K562 (cell line): ENCODE data around the gene HEPACAM. TPM values are rescaled to one million over a fixed set of nuclear protein-coding genes. Genes with fewer than 3 reads are reported as not detected.

Experiments used
- ATF1 ChIP-seq, 2 experiments: fragments of 450-650 bp in 1 of 2; IDR thresholded peaks; 2 replicates each; pipeline ENCODE4 v1.6.1; 2016; ENCODE audit warnings: missing compliant biosample characterization in 1 of 2, missing genetic modification characterization in 1 of 2
- ATF7 ChIP-seq: fragments of 450-650 bp; IDR thresholded peaks from 2 replicates; pipeline ENCODE4 v1.7.1; 2014; ENCODE audit warnings: mild to moderate bottlenecking, moderate library complexity
- E2F5 ChIP-seq: sonication (generic); formaldehyde crosslinking; IDR thresholded peaks from 2 replicates; pipeline ENCODE4 v1.8.0; 2022; ENCODE audit warnings: mild to moderate bottlenecking, missing genetic modification reagents
- ETS1 ChIP-seq: conservative IDR thresholded peaks from 2 replicates; pipeline ENCODE4 v1.6.1; 2011; ENCODE audit warnings: low read depth, mild to moderate bottlenecking, low read length; ENCODE audit not compliant: control insufficient read depth
- FOXM1 ChIP-seq, 2 experiments: fragments of 450-650 bp in 1 of 2; sonication (generic) in 1 of 2; formaldehyde crosslinking in 1 of 2; IDR thresholded peaks; 2 replicates each; pipeline versions ENCODE4 v1.6.1 to v1.9.0; 2017 to 2022; ENCODE audit warnings: low read depth in 2 of 2, mild to moderate bottlenecking in 2 of 2, missing genetic modification reagents in 1 of 2, moderate library complexity in 1 of 2
- HMGXB4 ChIP-seq: sonication (generic); formaldehyde crosslinking; IDR thresholded peaks from 2 replicates; pipeline ENCODE4 v1.8.1; 2023; ENCODE audit warnings: mild to moderate bottlenecking, missing genetic modification reagents
- MYNN ChIP-seq, 2 experiments: sonication (generic); formaldehyde crosslinking in 1 of 2; IDR thresholded peaks; 2 replicates each; pipeline versions ENCODE4 v1.5.0 to v1.6.1; 2016 to 2020; ENCODE audit warnings: antibody characterized with exemption in 1 of 2, missing genetic modification reagents in 1 of 2
- PCBP1 ChIP-seq: fragments of 200-400 bp; formaldehyde crosslinking; IDR thresholded peaks from 2 replicates; pipeline ENCODE4 v1.6.1; 2018; ENCODE audit warnings: mild to moderate bottlenecking, low read depth, low read length; ENCODE audit not compliant: poor library complexity, severe bottlenecking
- PHB2 ChIP-seq: fragments of 450-650 bp; IDR thresholded peaks from 2 replicates; pipeline ENCODE4 v1.6.1; 2017; ENCODE audit warnings: low read depth
- RCOR1 ChIP-seq, 2 experiments: IDR thresholded peaks; 2 replicates each; pipeline ENCODE4 v1.6.1; 2012; ENCODE audit warnings: low read depth in 2 of 2, low read length in 2 of 2, borderline replicate concordance in 1 of 2, improper control_type of control experiment in 1 of 2
- SFPQ ChIP-seq: fragments of 200-400 bp; formaldehyde crosslinking; IDR thresholded peaks from 2 replicates; pipeline ENCODE4 v1.6.1; 2017; ENCODE audit warnings: mild to moderate bottlenecking, low read depth, low read length, moderate library complexity
- SNAPC5 ChIP-seq: fragments of 250-450 bp; sonication (Bioruptor Pico); IDR thresholded peaks from 2 replicates; pipeline ENCODE4 v1.8.0; 2021; ENCODE audit warnings: moderate library complexity, mild to moderate bottlenecking, inconsistent platforms
- YBX1 ChIP-seq: fragments of 450-650 bp; IDR thresholded peaks from 2 replicates; pipeline ENCODE4 v1.7.1; 2016; ENCODE audit warnings: mild to moderate bottlenecking
- ZNF217 ChIP-seq: sonication (generic); formaldehyde crosslinking; IDR thresholded peaks from 2 replicates; pipeline ENCODE4 v1.8.0; 2022; ENCODE audit warnings: mild to moderate bottlenecking, missing genetic modification reagents
- ZNF274 ChIP-seq: IDR thresholded peaks from 2 replicates; pipeline ENCODE4 v1.6.1; 2011; ENCODE audit warnings: low read depth, mild to moderate bottlenecking, low read length, moderate library complexity, borderline replicate concordance
- ZNF445 ChIP-seq: fragments of 250-450 bp; sonication (Bioruptor Pico); IDR thresholded peaks from 2 replicates; pipeline ENCODE4 v1.4.0; 2020; ENCODE audit warnings: low read depth, mild to moderate bottlenecking, moderate library complexity
- ZNF695 ChIP-seq: fragments of 450-650 bp; formaldehyde crosslinking; IDR thresholded peaks from 2 replicates; pipeline ENCODE4 v1.4.0; 2020; ENCODE audit warnings: mild to moderate bottlenecking, moderate library complexity
- ZNF717 ChIP-seq: fragments of 250-450 bp; sonication (Bioruptor Pico); IDR thresholded peaks from 2 replicates; pipeline ENCODE4 v1.5.0; 2021
- polyA plus RNA-seq, 8 experiments: library from polyadenylated mRNA; depleted of rRNA in 4 of 8; stranded (reverse) in 5 of 8; unstranded in 3 of 8; fragments of >200 nt; fragmentation: Nextera tagmentation in 2 of 8; fragmentation: Illumina TruSeq in 1 of 8; extraction: Ambion mirVana in 2 of 8; extraction: Trizol in 1 of 8; gene quantifications; 2 replicates each; pipeline versions ENCODE4 v1.2.1 to v1.2.3, GENCODE V29; 2011 to 2014; ENCODE audit warnings: inconsistent platforms in 1 of 8, missing spikeins in 1 of 8
- total RNA-seq, 7 experiments: library from RNA; depleted of rRNA in 6 of 7; stranded (reverse); fragments of >200 nt in 6 of 7; fragmentation: Illumina TruSeq in 2 of 7; extraction: Trizol in 2 of 7; gene quantifications; 2 replicates each; pipeline versions ENCODE4 v1.2.1 to v1.2.3, GENCODE V29; 2011 to 2021; ENCODE audit warnings: low replicate concordance in 1 of 7

HEPACAM gene
- total and polyA plus RNA-seq, 9 of the 15 experiments (the other 6 are each of a cell fraction or from before 2014, with no cell fraction given), result not detected

- no peak for TF ChIP-seq SFPQ
- TF ChIP-seq ZNF274, result no peak
- TF ChIP-seq ZNF445, result no peak
- TF ChIP-seq HMGXB4 (CRISPR knock-in tag), result no peak
- TF ChIP-seq ATF7, result peak; percentile 83
- no peak; the same call in 1 of the 2 replicates for TF ChIP-seq FOXM1 (IDR thresholded peaks at IDR 0.05; ENCODE audit: low read depth)
- TF ChIP-seq FOXM1 (CRISPR knock-in tag; IDR thresholded peaks at IDR 0.05; ENCODE audit: low read depth), result no peak
- no peak for TF ChIP-seq SNAPC5 (CRISPR knock-in tag)
- no peak for TF ChIP-seq YBX1
- peak; percentile 67 for TF ChIP-seq ETS1
- no peak for TF ChIP-seq ZNF695 (CRISPR knock-in tag)
- no peak for TF ChIP-seq ZNF217 (CRISPR knock-in tag)
- peak; percentile 53; the same call in 1 of the 2 replicates for TF ChIP-seq E2F5 (CRISPR knock-in tag)
- 0 out of 2 replicates have a peak, but pooled peaks have one; percentile 15 for TF ChIP-seq PHB2
- no peak for TF ChIP-seq ZNF717 (CRISPR knock-in tag)
- no peak for TF ChIP-seq RCOR1 (IDR thresholded peaks at IDR 0.05; ENCODE audit: borderline replicate concordance in 1 of 2, low read depth in 2 of 2, low read length in 2 of 2)
- TF ChIP-seq ATF1 (CRISPR knock-in tag; IDR thresholded peaks at IDR 0.05), result 0 out of 2 replicates have a peak, but pooled peaks have one; percentile 44
- TF ChIP-seq ATF1 (tag; IDR thresholded peaks at IDR 0.05), result peak; percentile 89
- no peak for TF ChIP-seq PCBP1
- TF ChIP-seq MYNN (IDR thresholded peaks at IDR 0.05), result 0 out of 2 replicates have a peak, but pooled peaks have one; percentile 42
- no peak for TF ChIP-seq MYNN (CRISPR knock-in tag; IDR thresholded peaks at IDR 0.05)
Observed at GRCh38 chr11:124953753-124954589, 18.1 kb upstream of the HEPACAM start, which contains the start of gene CCDC15 (continued).
